Fibroblast of pulmonary artery (primary cell): Measurements from ENCODE around the gene UBE2M.

Source experiments
- DNase-seq: peaks from one replicate; pipeline ENCODE4 v3.0.0-alpha.2; 2010; ENCODE audit warnings: low read depth
- H3K4me3 ChIP-seq: replicated peaks from 2 replicates; pipeline ENCODE4 v1.5.1; 2011; ENCODE audit warnings: low read depth, mild to moderate bottlenecking, control low read depth, low read length, moderate library complexity
- CTCF ChIP-seq: IDR thresholded peaks from 2 replicates; pipeline ENCODE4 v1.5.1; 2011; ENCODE audit warnings: mild to moderate bottlenecking, control low read depth, low read length, inconsistent platforms; ENCODE audit errors: missing control alignments

The UBE2M gene

DNA sequence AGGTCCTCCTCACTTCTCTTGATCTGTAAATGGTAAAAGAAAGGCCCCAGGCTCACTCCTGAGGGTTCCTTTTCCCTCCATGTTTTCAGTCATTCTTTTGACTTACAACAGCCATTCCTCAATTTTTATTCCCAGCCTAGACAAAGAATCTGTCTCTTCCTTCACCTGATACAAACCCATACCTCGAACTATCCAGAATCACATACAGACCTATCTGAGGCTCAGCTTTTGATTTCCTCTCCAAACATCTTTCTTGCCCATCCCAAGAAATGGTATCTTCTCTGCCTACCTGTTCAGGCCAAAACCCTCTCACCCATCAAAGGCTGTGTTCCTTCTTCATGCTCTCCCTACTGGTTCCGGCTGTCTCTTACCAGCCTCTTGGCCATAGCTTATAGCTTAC, 5.8 kb downstream of the UBE2M start:
- DNase-seq: no peak
- TF ChIP-seq CTCF: no peak
- H3K4me3 ChIP-seq: no peak overlapping the region

- TF ChIP-seq CTCF: no peak
- H3K4me3 ChIP-seq: no peak overlapping the region
Measured at GRCh38 chr19:58551577-58552471, 6.6 kb downstream of the UBE2M start.

GRCh38 chr19:58551123-58551497, 7.3 kb downstream of the UBE2M start:
- TF ChIP-seq CTCF: no peak
- DNase-seq: no peak
- no peak overlapping the region for H3K4me3 ChIP-seq

More at GRCh38 chr19:58551577-58552471, 6.6 kb downstream of the UBE2M start:
- no peak for DNase-seq

- no peak for TF ChIP-seq CTCF
- no peak overlapping the region for H3K4me3 ChIP-seq
- no peak for DNase-seq
Measured at GRCh38 chr19:58550362-58551122, 7.9 kb downstream of the UBE2M start.

- TF ChIP-seq CTCF: no peak
- no peak for DNase-seq
- no peak overlapping the region for H3K4me3 ChIP-seq
Measured at GRCh38 chr19:58549664-58550361, 8.6 kb downstream of the UBE2M start.

GRCh38 chr19:58548859-58549663, 9.3 kb downstream of the UBE2M start:
- no peak overlapping the region for H3K4me3 ChIP-seq
- TF ChIP-seq CTCF: no peak
- no peak for DNase-seq
